ENCODE data around the gene RET. TPM values are rescaled to one million over a fixed set of nuclear protein-coding genes. Genes with fewer than 3 reads are reported as not detected.

RET gene
- total and polyA plus RNA-seq, 2 donors from 2014 or later = 1.1 to 3.1 TPM

GRCh38 chr10:43134126-43134905, 57.4 kb downstream of the RET start:
- Histone ChIP-seq H3K9ac (ENCODE audit: low read length in 3 of 3) (no peak overlapping the region), H3K27ac (ENCODE audit: low read depth in 2 of 2, low read length in 2 of 2) (no peak overlapping the region), H3K4me1 (ENCODE audit: control insufficient read depth in 2 of 3, insufficient read depth in 2 of 3, low read depth in 1 of 3, low read length in 3 of 3) (peaks cover 0 to 5% (median 0%) of the 10 kb centered on the region in 3 donors), H3K27me3 (ENCODE audit: control insufficient read depth, insufficient read depth, low read length) (no peaks in the 10 kb centered on the region), H3K36me3 (ENCODE audit: control insufficient read depth in 2 of 3, insufficient read depth in 3 of 3, low read length in 3 of 3) (no peaks in the 10 kb centered on the region), H3K4me3 (ENCODE audit: low read length in 3 of 3) (no peak overlapping the region), H3K9me3 (ENCODE audit: control insufficient read depth in 2 of 3, insufficient read depth in 1 of 3, low read length in 3 of 3) (no peaks in the 10 kb centered on the region)
- no peak for TF ChIP-seq CTCF (IDR thresholded peaks at IDR 0.05; ENCODE audit: borderline replicate concordance, extremely low read depth, insufficient read depth)
- intact Hi-C loops (cut with DNase I) = no loop called here
- FAIRE-seq (no peak), DNase-seq (no peak)

GRCh38 chr10:43135064-43135463, 58.2 kb downstream of the RET start:
- peak in 1 of 5 donors; percentile 23 for DNase-seq
- Histone ChIP-seq H3K27ac (ENCODE audit: low read depth in 2 of 2, low read length in 2 of 2) (no peak overlapping the region), H3K9ac (ENCODE audit: low read length in 3 of 3) (no peak overlapping the region), H3K36me3 (ENCODE audit: control insufficient read depth in 2 of 3, insufficient read depth in 3 of 3, low read length in 3 of 3) (no peaks in the 10 kb centered on the region), H3K9me3 (ENCODE audit: control insufficient read depth in 2 of 3, insufficient read depth in 1 of 3, low read length in 3 of 3) (no peaks in the 10 kb centered on the region), H3K4me3 (ENCODE audit: low read length in 3 of 3) (no peak overlapping the region), H3K4me1 (ENCODE audit: control insufficient read depth in 2 of 3, insufficient read depth in 2 of 3, low read depth in 1 of 3, low read length in 3 of 3) (peaks cover 0 to 8% (median 0%) of the 10 kb centered on the region in 3 donors), H3K27me3 (ENCODE audit: control insufficient read depth, insufficient read depth, low read length) (no peaks in the 10 kb centered on the region)
- TF ChIP-seq CTCF (IDR thresholded peaks at IDR 0.05; ENCODE audit: borderline replicate concordance, extremely low read depth, insufficient read depth) = no peak
- no peak for FAIRE-seq
- intact Hi-C loops (cut with DNase I) = no loop called here

GRCh38 chr10:43135656-43136055, 58.8 kb downstream of the RET start:
- no peak overlapping the region for H3K4me3 ChIP-seq (ENCODE audit: low read length in 3 of 3)
- H3K27me3 ChIP-seq (ENCODE audit: control insufficient read depth, insufficient read depth, low read length) = no peaks in the 10 kb centered on the region
- H3K27ac ChIP-seq (ENCODE audit: low read depth in 2 of 2, low read length in 2 of 2) = no peak overlapping the region
- no peaks in the 10 kb centered on the region for H3K9me3 ChIP-seq (ENCODE audit: control insufficient read depth in 2 of 3, insufficient read depth in 1 of 3, low read length in 3 of 3)
- DNase-seq (no peak), FAIRE-seq (no peak)
- no peaks in the 10 kb centered on the region for H3K36me3 ChIP-seq (ENCODE audit: control insufficient read depth in 2 of 3, insufficient read depth in 3 of 3, low read length in 3 of 3)
- H3K4me1 ChIP-seq (ENCODE audit: control insufficient read depth in 2 of 3, insufficient read depth in 2 of 3, low read depth in 1 of 3, low read length in 3 of 3) = peaks cover 0 to 8% (median 0%) of the 10 kb centered on the region in 3 donors
- intact Hi-C loops (cut with DNase I) = no loop called here
- TF ChIP-seq CTCF (IDR thresholded peaks at IDR 0.05; ENCODE audit: borderline replicate concordance, extremely low read depth, insufficient read depth) = no peak
- H3K9ac ChIP-seq (ENCODE audit: low read length in 3 of 3) = no peak overlapping the region
